AG09309 (cell line): Measurements from ENCODE around the gene ERCC4.

Experiments
- DNase-seq: peaks from one replicate; pipeline ENCODE4 v3.0.0-alpha.2; 2010; ENCODE audit warnings: low read depth
- H3K4me3 ChIP-seq: 2 replicates; pipeline ENCODE4 v1.5.1; 2011; ENCODE audit warnings: mild to moderate bottlenecking, low read depth, low read length, moderate library complexity; ENCODE audit not compliant: control insufficient read depth
- TF ChIP-seq, protein P1 (sequence below): IDR thresholded peaks from 2 replicates; pipeline ENCODE4 v1.5.1; 2011; ENCODE audit warnings: mild to moderate bottlenecking, low read depth, low read length, inconsistent platforms; ENCODE audit not compliant: insufficient read depth, control insufficient read depth; ENCODE audit errors: missing control alignments

Gene ERCC4

DNA sequence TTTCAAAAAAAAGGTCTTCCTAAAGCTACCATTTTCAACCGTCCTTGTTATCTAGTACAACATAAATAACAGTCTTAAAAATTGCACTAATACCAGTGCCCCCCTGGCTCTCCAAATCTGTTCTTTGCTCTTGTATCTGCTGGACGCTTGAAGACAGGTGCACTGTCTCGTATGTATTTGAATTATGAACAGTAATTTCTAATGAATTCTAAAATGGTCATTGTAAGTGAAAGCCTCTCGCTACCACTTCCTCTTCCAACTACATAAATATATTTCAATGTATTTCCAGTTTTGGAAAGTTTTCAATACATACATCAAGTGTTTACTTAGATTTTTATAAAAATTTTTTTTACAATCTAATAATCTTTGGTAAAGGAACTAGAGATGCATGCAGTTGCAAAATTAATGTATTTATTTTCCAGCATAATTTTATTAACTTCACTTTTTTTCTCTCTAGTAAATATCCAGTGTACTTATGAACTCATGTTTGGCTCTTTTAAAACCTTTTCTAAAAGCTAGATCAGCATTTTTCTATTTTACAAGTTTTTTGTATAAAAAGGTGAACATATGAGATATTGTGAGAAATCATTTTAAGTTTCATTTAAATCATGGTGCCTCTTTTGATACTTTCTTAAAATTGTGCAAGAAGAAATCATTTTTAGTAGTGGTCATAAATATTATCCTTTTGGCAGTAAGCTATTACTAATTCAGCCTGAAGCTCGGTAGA, 31.0 kb downstream of the ERCC4 start:
- DNase-seq: no peak
- TF ChIP-seq, protein P1, sequence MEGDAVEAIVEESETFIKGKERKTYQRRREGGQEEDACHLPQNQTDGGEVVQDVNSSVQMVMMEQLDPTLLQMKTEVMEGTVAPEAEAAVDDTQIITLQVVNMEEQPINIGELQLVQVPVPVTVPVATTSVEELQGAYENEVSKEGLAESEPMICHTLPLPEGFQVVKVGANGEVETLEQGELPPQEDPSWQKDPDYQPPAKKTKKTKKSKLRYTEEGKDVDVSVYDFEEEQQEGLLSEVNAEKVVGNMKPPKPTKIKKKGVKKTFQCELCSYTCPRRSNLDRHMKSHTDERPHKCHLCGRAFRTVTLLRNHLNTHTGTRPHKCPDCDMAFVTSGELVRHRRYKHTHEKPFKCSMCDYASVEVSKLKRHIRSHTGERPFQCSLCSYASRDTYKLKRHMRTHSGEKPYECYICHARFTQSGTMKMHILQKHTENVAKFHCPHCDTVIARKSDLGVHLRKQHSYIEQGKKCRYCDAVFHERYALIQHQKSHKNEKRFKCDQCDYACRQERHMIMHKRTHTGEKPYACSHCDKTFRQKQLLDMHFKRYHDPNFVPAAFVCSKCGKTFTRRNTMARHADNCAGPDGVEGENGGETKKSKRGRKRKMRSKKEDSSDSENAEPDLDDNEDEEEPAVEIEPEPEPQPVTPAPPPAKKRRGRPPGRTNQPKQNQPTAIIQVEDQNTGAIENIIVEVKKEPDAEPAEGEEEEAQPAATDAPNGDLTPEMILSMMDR: no peak
- no peak overlapping the region for H3K4me3 ChIP-seq

DNA sequence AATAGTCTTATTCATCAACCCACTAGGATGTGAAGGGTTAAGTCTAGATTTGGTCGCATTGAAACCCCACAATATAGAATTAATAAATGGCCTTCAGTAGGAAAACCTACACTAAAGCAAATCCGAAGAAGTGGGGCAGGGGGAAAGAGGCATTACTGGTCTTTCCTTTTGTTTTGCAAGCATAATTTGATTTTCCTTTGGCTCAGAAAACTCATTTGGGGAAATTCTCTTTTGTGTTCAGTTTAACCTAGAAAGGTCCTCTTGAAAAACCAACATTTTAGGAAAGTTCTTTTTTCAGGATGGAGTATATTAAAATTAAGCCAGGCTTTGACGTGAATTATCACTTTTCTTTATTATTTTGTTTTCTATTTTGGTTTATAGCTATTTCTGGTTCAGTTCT, 31.7 kb downstream of the ERCC4 start:
- TF ChIP-seq, protein P1: no peak
- H3K4me3 ChIP-seq: no peak overlapping the region
- no peak for DNase-seq

DNA sequence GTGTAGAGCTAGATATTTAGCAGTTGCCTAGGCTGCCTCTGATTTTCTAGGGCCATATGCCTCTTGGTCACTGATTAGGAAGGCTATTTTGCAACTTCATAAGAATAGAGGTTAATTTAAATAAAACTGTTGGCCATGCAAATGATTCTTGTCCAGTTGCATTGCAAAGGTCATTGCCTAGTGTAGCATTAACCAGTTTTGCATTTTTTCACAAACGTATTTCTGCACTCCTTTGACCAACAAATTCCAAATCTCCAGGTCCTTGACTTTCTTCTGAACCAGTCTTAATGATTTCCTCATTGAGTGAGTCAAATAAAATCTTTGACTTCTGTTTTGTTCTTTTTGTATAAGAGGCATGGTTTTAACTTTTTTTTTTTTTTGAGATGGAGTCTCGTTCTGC, 33.5 kb downstream of the ERCC4 start:
- no peak for DNase-seq

DNA sequence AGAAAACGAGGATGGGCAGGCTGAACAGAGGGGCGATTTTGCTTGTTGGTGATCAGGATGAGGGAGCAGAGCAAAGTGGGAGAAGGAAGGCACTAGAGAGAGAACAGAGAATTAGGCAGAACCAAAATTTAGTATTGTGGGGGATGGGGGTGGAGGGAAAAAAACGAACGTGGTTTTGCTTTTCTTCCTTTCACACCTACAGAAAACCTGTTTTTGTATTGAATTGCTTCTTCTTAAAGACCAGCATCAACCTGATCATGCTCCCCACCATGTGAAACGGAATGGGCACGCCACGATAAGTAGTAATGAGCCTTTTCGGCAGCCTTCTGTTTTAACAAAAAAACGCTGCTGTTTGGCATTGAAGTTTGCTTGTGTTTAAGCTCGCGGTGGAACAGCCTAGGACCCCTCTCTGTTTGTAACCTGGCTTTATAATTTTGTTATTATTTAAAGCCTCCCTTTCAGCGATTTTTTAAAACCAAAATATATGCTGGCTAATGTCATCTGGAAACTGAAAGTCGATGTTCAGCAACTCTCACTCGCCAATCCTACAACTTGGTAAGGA, 36.8 kb downstream of the ERCC4 start:
- H3K4me3 ChIP-seq: peak overlapping the region; percentile 37
- no peak for DNase-seq
- TF ChIP-seq, protein P1: no peak

More for the DNA sequence above, 33.5 kb downstream of the ERCC4 start:
- no peak overlapping the region for H3K4me3 ChIP-seq
- TF ChIP-seq, protein P1: no peak

DNA sequence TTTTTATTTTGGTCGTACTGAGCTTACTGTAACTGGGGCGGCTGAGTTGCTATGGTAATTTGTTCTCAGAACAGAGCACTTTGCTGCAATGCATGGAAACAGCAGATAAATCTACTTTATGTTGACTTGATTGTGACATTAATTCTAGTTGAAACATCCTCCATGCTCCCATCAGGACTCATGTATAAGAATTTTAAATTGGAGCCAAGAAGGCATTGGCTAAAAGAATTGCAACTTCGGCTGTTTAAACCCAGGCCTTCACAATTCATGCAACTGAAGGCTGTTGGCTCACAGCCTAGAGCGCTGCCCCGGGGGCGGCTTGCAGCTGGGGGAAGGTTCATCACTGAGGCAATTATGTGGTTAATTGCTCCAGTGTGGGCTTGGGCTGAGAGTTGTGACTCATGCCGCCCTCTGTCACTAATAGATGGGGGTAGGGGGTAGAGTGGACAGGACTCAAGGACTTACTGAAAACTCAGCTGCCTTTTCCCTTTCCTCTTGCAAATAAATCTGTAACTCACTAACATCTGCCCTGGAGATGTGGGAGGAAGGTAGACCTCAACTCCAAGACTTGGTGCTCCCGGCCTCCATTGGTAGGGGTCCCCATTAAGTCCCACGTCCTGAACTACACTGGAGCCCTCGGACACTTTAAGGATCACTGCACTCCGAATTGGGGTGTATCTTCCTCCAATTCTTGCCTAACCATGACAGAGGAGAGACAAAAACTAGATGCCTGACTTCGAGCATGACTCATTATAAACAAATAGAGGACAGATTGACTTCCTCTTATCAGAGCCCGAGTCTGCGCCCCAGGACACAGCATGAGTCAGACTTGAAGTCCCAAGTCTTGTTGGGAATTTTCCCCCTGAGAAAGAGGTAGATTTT, 37.5 kb downstream of the ERCC4 start:
- H3K4me3 ChIP-seq: peak overlapping the region; percentile 37
- peak; percentile 73 for DNase-seq
- TF ChIP-seq, protein P1: no peak

DNA sequence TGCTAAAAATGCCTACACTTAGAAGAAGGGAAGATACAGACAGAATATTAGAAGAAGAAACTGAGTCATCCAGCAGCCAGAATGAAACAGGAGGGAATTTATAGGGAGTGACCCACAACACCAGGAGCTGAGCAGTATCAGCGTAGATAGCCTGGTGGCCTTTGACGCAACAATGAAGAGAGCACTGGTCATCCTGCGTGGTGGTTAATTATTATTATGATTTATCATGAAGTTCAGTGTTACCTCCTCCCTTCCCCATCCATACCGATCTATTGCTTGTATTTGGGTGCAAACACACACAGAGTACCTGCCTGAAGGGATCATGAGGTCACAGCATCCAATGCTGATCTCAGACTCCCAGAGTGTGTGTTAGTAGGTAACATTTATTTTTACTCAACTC, 38.5 kb downstream of the ERCC4 start:
- DNase-seq: no peak
- no peak overlapping the region for H3K4me3 ChIP-seq
- TF ChIP-seq, protein P1: no peak
